Activated CD4-positive, alpha-beta T cell treated with anti-CD3 and anti-CD28 coated beads, Interleukin-2, amount 10 ng/mL, durations not matched to agents 24 days and 14 days (primary cell): ENCODE data around the gene SORCS3. TPM values are rescaled to one million over a fixed set of nuclear protein-coding genes. Genes with fewer than 3 reads are reported as not detected.

Experiments used
- DNase-seq: peaks from one replicate; pipeline ENCODE4 v3.0.0; 2022
- H3K27ac Mint-ChIP-seq: one replicate; pipeline ENCODE4 v1.8.0; 2022; ENCODE audit warnings: mild to moderate bottlenecking, mixed read lengths
- H3K27me3 Mint-ChIP-seq: one replicate; pipeline ENCODE4 v1.8.0; 2022; ENCODE audit warnings: mixed read lengths
- H3K36me3 Mint-ChIP-seq: one replicate; pipeline ENCODE4 v1.8.0; 2022; ENCODE audit warnings: low read depth, mild to moderate bottlenecking, mixed read lengths
- H3K4me1 Mint-ChIP-seq: one replicate; pipeline ENCODE4 v1.8.0; 2021; ENCODE audit warnings: mixed read lengths
- H3K4me3 Mint-ChIP-seq: one replicate; pipeline ENCODE4 v1.8.0; 2022; ENCODE audit warnings: mild to moderate bottlenecking, moderate library complexity, mixed read lengths
- H3K9me3 Mint-ChIP-seq: one replicate; pipeline ENCODE4 v1.8.0; 2021; ENCODE audit warnings: mixed read lengths
- intact Hi-C: fragments of 100-400 bp; cut with micrococcal nuclease; formaldehyde crosslinking; loops from one replicate; pipeline ENCODE4 v1.15.1; 2023
- total RNA-seq: library from RNA; stranded (reverse); gene quantifications from 2 replicates; pipeline ENCODE4 v1.2.3, GENCODE V29; 2022

SORCS3 gene
- total RNA-seq, 1 donor from 2014 or later = not detected

GRCh38 chr10:104834580-104834979 lies 193.5 kb downstream of the SORCS3 start:
- intact Hi-C loops = no loop called here
- H3K27me3 Mint-ChIP-seq = no peaks in the 10 kb centered on the region
- no peak for DNase-seq
- no peaks in the 10 kb centered on the region for H3K4me1 Mint-ChIP-seq
- no peak overlapping the region for H3K4me3 Mint-ChIP-seq
- H3K36me3 Mint-ChIP-seq = no peaks in the 10 kb centered on the region
- H3K27ac Mint-ChIP-seq = no peak overlapping the region
- H3K9me3 Mint-ChIP-seq = no peaks in the 10 kb centered on the region

- no peaks in the 10 kb centered on the region for H3K9me3 Mint-ChIP-seq
- DNase-seq = no peak
- no peak overlapping the region for H3K27ac Mint-ChIP-seq
- H3K4me1 Mint-ChIP-seq = no peaks in the 10 kb centered on the region
- no peak overlapping the region for H3K4me3 Mint-ChIP-seq
- intact Hi-C loops = no loop called here
- no peaks in the 10 kb centered on the region for H3K27me3 Mint-ChIP-seq
- H3K36me3 Mint-ChIP-seq = no peaks in the 10 kb centered on the region
Measured at GRCh38 chr10:104835422-104835821, 194.3 kb downstream of the SORCS3 start.

- H3K27me3 Mint-ChIP-seq = no peaks in the 10 kb centered on the region
- intact Hi-C loops = no loop called here
- no peaks in the 10 kb centered on the region for H3K4me1 Mint-ChIP-seq
- H3K9me3 Mint-ChIP-seq = no peaks in the 10 kb centered on the region
- no peak overlapping the region for H3K4me3 Mint-ChIP-seq
- no peak overlapping the region for H3K27ac Mint-ChIP-seq
- DNase-seq = no peak
- no peaks in the 10 kb centered on the region for H3K36me3 Mint-ChIP-seq
Measured at GRCh38 chr10:104842704-104843103, 201.6 kb downstream of the SORCS3 start.

- no peak for DNase-seq
- Mint-ChIP-seq H3K9me3 (no peaks in the 10 kb centered on the region), H3K4me3 (no peak overlapping the region), H3K27me3 (no peaks in the 10 kb centered on the region), H3K4me1 (no peaks in the 10 kb centered on the region), H3K36me3 (no peaks in the 10 kb centered on the region), H3K27ac (no peak overlapping the region)
- intact Hi-C loops = no loop called here
Measured at GRCh38 chr10:104844073-104844472, 203.0 kb downstream of the SORCS3 start.

GRCh38 chr10:104850023-104850422 lies 208.9 kb downstream of the SORCS3 start:
- no peak for DNase-seq
- Mint-ChIP-seq H3K27me3 (no peaks in the 10 kb centered on the region), H3K27ac (no peak overlapping the region), H3K4me3 (no peak overlapping the region), H3K36me3 (no peaks in the 10 kb centered on the region), H3K9me3 (no peaks in the 10 kb centered on the region), H3K4me1 (no peaks in the 10 kb centered on the region)
- intact Hi-C loops = no loop called here

- DNase-seq = no peak
- no peaks in the 10 kb centered on the region for H3K36me3 Mint-ChIP-seq
- H3K9me3 Mint-ChIP-seq = no peaks in the 10 kb centered on the region
- no peak overlapping the region for H3K4me3 Mint-ChIP-seq
- H3K27ac Mint-ChIP-seq = no peak overlapping the region
- intact Hi-C loops = no loop called here
- H3K27me3 Mint-ChIP-seq = no peaks in the 10 kb centered on the region
- no peaks in the 10 kb centered on the region for H3K4me1 Mint-ChIP-seq
Measured at GRCh38 chr10:104867966-104868598, 227.0 kb downstream of the SORCS3 start.

- Mint-ChIP-seq H3K9me3 (no peaks in the 10 kb centered on the region), H3K27ac (no peak overlapping the region), H3K36me3 (no peaks in the 10 kb centered on the region), H3K4me3 (no peak overlapping the region), H3K27me3 (no peaks in the 10 kb centered on the region), H3K4me1 (no peaks in the 10 kb centered on the region)
- no peak for DNase-seq
- intact Hi-C loops = no loop called here
Measured at GRCh38 chr10:104872691-104873090, 231.6 kb downstream of the SORCS3 start.

GRCh38 chr10:104873161-104873560 lies 232.1 kb downstream of the SORCS3 start:
- intact Hi-C loops = no loop called here
- H3K4me1 Mint-ChIP-seq = no peaks in the 10 kb centered on the region
- no peaks in the 10 kb centered on the region for H3K36me3 Mint-ChIP-seq
- no peak overlapping the region for H3K27ac Mint-ChIP-seq
- no peaks in the 10 kb centered on the region for H3K9me3 Mint-ChIP-seq
- H3K4me3 Mint-ChIP-seq = no peak overlapping the region
- no peak for DNase-seq
- H3K27me3 Mint-ChIP-seq = no peaks in the 10 kb centered on the region

- Mint-ChIP-seq H3K27ac (no peak overlapping the region), H3K9me3 (no peaks in the 10 kb centered on the region), H3K4me1 (no peaks in the 10 kb centered on the region), H3K4me3 (no peak overlapping the region), H3K27me3 (no peaks in the 10 kb centered on the region), H3K36me3 (no peaks in the 10 kb centered on the region)
- no peak for DNase-seq
- intact Hi-C loops = no loop called here
Measured at GRCh38 chr10:104875561-104875960, 234.5 kb downstream of the SORCS3 start.

GRCh38 chr10:104880624-104881398 lies 239.7 kb downstream of the SORCS3 start:
- Mint-ChIP-seq H3K4me1 (no peaks in the 10 kb centered on the region), H3K36me3 (no peaks in the 10 kb centered on the region), H3K27me3 (no peaks in the 10 kb centered on the region), H3K27ac (no peak overlapping the region), H3K4me3 (no peak overlapping the region), H3K9me3 (no peaks in the 10 kb centered on the region)
- no peak for DNase-seq
- intact Hi-C loops = no loop called here

- Mint-ChIP-seq H3K27ac (no peak overlapping the region), H3K4me1 (no peaks in the 10 kb centered on the region), H3K27me3 (no peaks in the 10 kb centered on the region), H3K36me3 (no peaks in the 10 kb centered on the region), H3K9me3 (no peaks in the 10 kb centered on the region), H3K4me3 (no peak overlapping the region)
- intact Hi-C loops = no loop called here
- DNase-seq = no peak
Measured at GRCh38 chr10:104881740-104882139, 240.7 kb downstream of the SORCS3 start.

GRCh38 chr10:104892879-104893617 lies 252.0 kb downstream of the SORCS3 start:
- Mint-ChIP-seq H3K4me3 (no peak overlapping the region), H3K36me3 (no peaks in the 10 kb centered on the region), H3K4me1 (no peaks in the 10 kb centered on the region), H3K27ac (no peak overlapping the region), H3K27me3 (no peaks in the 10 kb centered on the region), H3K9me3 (peaks cover 4% of the 10 kb centered on the region)
- DNase-seq = no peak
- intact Hi-C loops = no loop called here

- no peak for DNase-seq
- Mint-ChIP-seq H3K36me3 (no peaks in the 10 kb centered on the region), H3K27me3 (no peaks in the 10 kb centered on the region), H3K9me3 (peaks cover 4% of the 10 kb centered on the region), H3K4me3 (no peak overlapping the region), H3K4me1 (no peaks in the 10 kb centered on the region), H3K27ac (no peak overlapping the region)
- intact Hi-C loops = no loop called here
Measured at GRCh38 chr10:104893701-104894100, 252.6 kb downstream of the SORCS3 start.

- Mint-ChIP-seq H3K4me1 (no peaks in the 10 kb centered on the region), H3K27ac (no peak overlapping the region), H3K27me3 (no peaks in the 10 kb centered on the region), H3K4me3 (no peak overlapping the region), H3K36me3 (no peaks in the 10 kb centered on the region), H3K9me3 (no peaks in the 10 kb centered on the region)
- no peak for DNase-seq
- intact Hi-C loops = no loop called here
Measured at GRCh38 chr10:104894681-104895080, 253.6 kb downstream of the SORCS3 start.
